ENCODE results near the gene RACK1.

RACK1 gene

GRCh38 chr5:181223058-181223728 lies 20.5 kb downstream of the RACK1 start, which contains the start of gene TRIM41:
Gene TRIM41, plus strand, starts transcription at chr5:181223281. Its CDS starts 719 bp downstream, at chr5:181224000.
- POLR2A ChIA-PET = interaction anchor here (0.6 to 3.6 kb wide), 22 partner anchors 9 to 50 kb away, joined by 3 to 43 read pairs (median 6); partner anchors contain the start of genes RACK1, TRIM52 and TRIM7
- TF ChIP-seq ARNT (IDR thresholded peaks at IDR 0.05) (no peak), FOXM1 (IDR thresholded peaks at IDR 0.05; ENCODE audit: borderline replicate concordance) (no peak), LEF1 (IDR thresholded peaks at IDR 0.05; ENCODE audit: borderline replicate concordance) (peak; percentile 13; the same call in 1 of the 2 replicates), TARDBP (IDR thresholded peaks at IDR 0.05) (no peak), FOXK2 (IDR thresholded peaks at IDR 0.05) (no peak), L3MBTL2 (conservative IDR thresholded peaks at IDR 0.05) (no peak), PKNOX1 (IDR thresholded peaks at IDR 0.05) (peak; percentile 24; the same call in 1 of the 2 replicates), CTBP1 (IDR thresholded peaks at IDR 0.05; ENCODE audit: borderline replicate concordance) (no peak; the same call in 1 of the 2 replicates), NFRKB (IDR thresholded peaks at IDR 0.05) (no peak), FOXA1 (IDR thresholded peaks at IDR 0.05) (no peak), BHLHE40 (IDR thresholded peaks at IDR 0.05; ENCODE audit: borderline replicate concordance) (no peak), ELF4 (IDR thresholded peaks at IDR 0.05) (peak; percentile 86), ZNF384 (IDR thresholded peaks at IDR 0.05) (no peak), HDGF (IDR thresholded peaks at IDR 0.05; ENCODE audit: borderline replicate concordance) (no peak)
- DNase-seq (ENCODE audit: extremely low spot score) = peak; percentile 88
- CTCF ChIA-PET = interaction anchor here (1.3 to 2.2 kb wide), 3 partner anchors 36 to 39 kb away, joined by 5 to 7 read pairs (median 6); no protein-coding TSS in a partner anchor

GRCh38 chr5:181222630-181223057 lies 21.1 kb downstream of the RACK1 start:
- peak; percentile 42 for DNase-seq (ENCODE audit: extremely low spot score)
- POLR2A ChIA-PET = interaction anchor here (0.9 to 3.6 kb wide), 11 partner anchors 12 to 49 kb away, joined by 5 to 43 read pairs (median 11); partner anchors contain the start of genes RACK1, TRIM52 and TRIM7
- CTCF ChIA-PET = interaction anchor here (1.0 to 2.2 kb wide), 5 partner anchors 15 to 54 kb away, joined by 3 to 7 read pairs (median 5); no protein-coding TSS in a partner anchor

GRCh38 chr5:181221792-181222629 lies 21.7 kb downstream of the RACK1 start:
- DNase-seq (ENCODE audit: extremely low spot score) = peak; percentile 63
- ChIA-PET CTCF (interaction anchor here (1.0 to 2.2 kb wide), 5 partner anchors 15 to 54 kb away, joined by 3 to 7 read pairs (median 5); no protein-coding TSS in a partner anchor), POLR2A (interaction anchor here (0.9 to 3.6 kb wide), 11 partner anchors 13 to 122 kb away, joined by 3 to 43 read pairs (median 11); partner anchors contain the start of genes RACK1, TRIM52 and TRIM7)
- TF ChIP-seq FOXK2 (IDR thresholded peaks at IDR 0.05) = no peak
- TF ChIP-seq BHLHE40 (IDR thresholded peaks at IDR 0.05; ENCODE audit: borderline replicate concordance) = no peak
- TF ChIP-seq SP1 (IDR thresholded peaks at IDR 0.05) = no peak
- no peak for TF ChIP-seq L3MBTL2 (conservative IDR thresholded peaks at IDR 0.05)
- no peak for TF ChIP-seq LEF1 (IDR thresholded peaks at IDR 0.05; ENCODE audit: borderline replicate concordance)
- TF ChIP-seq HDGF (IDR thresholded peaks at IDR 0.05; ENCODE audit: borderline replicate concordance) = no peak
- TF ChIP-seq ARNT (IDR thresholded peaks at IDR 0.05) = peak; percentile 79
- TF ChIP-seq TARDBP (IDR thresholded peaks at IDR 0.05) = peak; percentile 74
- TF ChIP-seq CTBP1 (IDR thresholded peaks at IDR 0.05; ENCODE audit: borderline replicate concordance) = peak; percentile 48; the same call in 1 of the 2 replicates
- TF ChIP-seq FOXA1 (IDR thresholded peaks at IDR 0.05) = no peak

More at GRCh38 chr5:181222630-181223057, 21.1 kb downstream of the RACK1 start:
- TF ChIP-seq PKNOX1 (IDR thresholded peaks at IDR 0.05) (peak; percentile 93), NFRKB (IDR thresholded peaks at IDR 0.05) (no peak), L3MBTL2 (conservative IDR thresholded peaks at IDR 0.05) (peak; percentile 94), LEF1 (IDR thresholded peaks at IDR 0.05; ENCODE audit: borderline replicate concordance) (peak; percentile 16; the same call in 1 of the 2 replicates), ELF4 (IDR thresholded peaks at IDR 0.05) (no peak), FOXK2 (IDR thresholded peaks at IDR 0.05) (no peak)

GRCh38 chr5:181221105-181221791 lies 22.5 kb downstream of the RACK1 start:
- TF ChIP-seq PKNOX1 (IDR thresholded peaks at IDR 0.05) (no peak), FOXM1 (IDR thresholded peaks at IDR 0.05; ENCODE audit: borderline replicate concordance) (no peak), L3MBTL2 (conservative IDR thresholded peaks at IDR 0.05) (peak; percentile 68)
- CTCF ChIA-PET = interaction anchor here (2.2 kb wide), 1 partner anchor 34 kb away, joined by 6 read pairs; no protein-coding TSS in a partner anchor
- DNase-seq (ENCODE audit: extremely low spot score) = no peak
- POLR2A ChIA-PET = interaction anchor here (1.0 to 3.6 kb wide), 10 partner anchors 14 to 121 kb away, joined by 3 to 43 read pairs (median 8); partner anchors contain the start of genes RACK1 and TRIM7

GRCh38 chr5:181220178-181220515 lies 23.6 kb downstream of the RACK1 start:
- TF ChIP-seq FOXM1 (IDR thresholded peaks at IDR 0.05; ENCODE audit: borderline replicate concordance) = no peak
- TF ChIP-seq BHLHE40 (IDR thresholded peaks at IDR 0.05; ENCODE audit: borderline replicate concordance) = no peak
- no peak for TF ChIP-seq SUZ12 (IDR thresholded peaks at IDR 0.05)
- TF ChIP-seq ZNF384 (IDR thresholded peaks at IDR 0.05) = no peak
- no peak for TF ChIP-seq TARDBP (IDR thresholded peaks at IDR 0.05)
- TF ChIP-seq CTBP1 (IDR thresholded peaks at IDR 0.05; ENCODE audit: borderline replicate concordance) = no peak
- TF ChIP-seq PKNOX1 (IDR thresholded peaks at IDR 0.05) = no peak
- no peak for TF ChIP-seq ARNT (IDR thresholded peaks at IDR 0.05)
- TF ChIP-seq ELF4 (IDR thresholded peaks at IDR 0.05) = no peak
- no peak for TF ChIP-seq FOXK2 (IDR thresholded peaks at IDR 0.05)
- no peak for TF ChIP-seq L3MBTL2 (conservative IDR thresholded peaks at IDR 0.05)
- TF ChIP-seq NFRKB (IDR thresholded peaks at IDR 0.05) = no peak
- TF ChIP-seq FOXA1 (IDR thresholded peaks at IDR 0.05) = no peak
- no peak for TF ChIP-seq LEF1 (IDR thresholded peaks at IDR 0.05; ENCODE audit: borderline replicate concordance)
- TF ChIP-seq SP1 (IDR thresholded peaks at IDR 0.05) = no peak
- TF ChIP-seq HDGF (IDR thresholded peaks at IDR 0.05; ENCODE audit: borderline replicate concordance) = no peak
- CTCF ChIA-PET = no interaction called here
- POLR2A ChIA-PET = interaction anchor here (1.0 kb wide), 2 partner anchors 13 to 24 kb away, joined by 5 read pairs; partner anchors contain the start of gene RACK1
- DNase-seq (ENCODE audit: extremely low spot score) = no peak
